Thoracic aorta (tissue), 2 donors: Measurements from ENCODE around the gene MYH10. TPM values are rescaled to one million over a fixed set of nuclear protein-coding genes. Genes with fewer than 3 reads are reported as not detected.

Source experiments
- ATAC-seq: fragments of 150-250 bp; one replicate; pipeline ENCODE4 v1.8.0; 2017; ENCODE audit warnings: low read depth; ENCODE audit not compliant: insufficient number of reproducible peaks, low FRiP score
- DNase-seq: peaks from one replicate; pipeline ENCODE4 v3.0.0-alpha.2; 2020; ENCODE audit warnings: low spot score
- H3K27ac ChIP-seq, 2 donors: fragments of 200-600 bp; sonication (generic); 1 replicate in 1 of 2; 2 replicates in 1 of 2; pipeline ENCODE4 v1.5.1; 2016; ENCODE audit warnings: mild to moderate bottlenecking in 2 of 2, moderate library complexity in 2 of 2
- H3K27me3 ChIP-seq: fragments of 200-600 bp; sonication (generic); replicated peaks from 2 replicates; pipeline ENCODE4 v1.6.0; 2016; ENCODE audit warnings: mild to moderate bottlenecking; ENCODE audit not compliant: insufficient read depth
- H3K36me3 ChIP-seq: fragments of 200-600 bp; sonication (generic); one replicate; pipeline ENCODE4 v1.5.1; 2016
- H3K4me1 ChIP-seq, 2 donors: fragments of 200-600 bp; sonication (generic); 1 replicate in 1 of 2; 2 replicates in 1 of 2; pipeline versions ENCODE4 v1.5.1 to v1.6.0; 2016; ENCODE audit warnings: low read depth in 2 of 2, mild to moderate bottlenecking in 1 of 2; ENCODE audit not compliant: control insufficient read depth in 1 of 2
- H3K4me3 ChIP-seq: fragments of 200-600 bp; sonication (generic); 2 replicates; pipeline ENCODE4 v1.5.1; 2016; ENCODE audit warnings: mild to moderate bottlenecking
- H3K9me3 ChIP-seq: fragments of 200-600 bp; sonication (generic); 2 replicates; pipeline ENCODE4 v1.5.1; 2016
- CTCF ChIP-seq: fragments of 200-600 bp; sonication (generic); IDR thresholded peaks from one replicate; pipeline ENCODE4 v1.5.1; 2019; ENCODE audit warnings: antibody characterized with exemption
- total RNA-seq, 2 donors: library from RNA; depleted of rRNA; stranded (reverse); fragments of >200 nt; gene quantifications; one replicate each; pipeline versions ENCODE4 v1.1.0 to v1.2.3, GENCODE V29; 2016

The MYH10 gene
- total RNA-seq, 2 donors from 2014 or later, result 1,436 to 1,719 TPM

GRCh38 chr17:8468980-8469379, 161.5 kb downstream of the MYH10 start:
- Histone ChIP-seq H3K4me3 (no peak overlapping the region), H3K9me3 (no peaks in the 10 kb centered on the region), H3K27me3 (no peaks in the 10 kb centered on the region), H3K4me1 (peaks cover 46 to 100% of the 10 kb centered on the region in 2 donors), H3K36me3 (no peaks in the 10 kb centered on the region), H3K27ac (peak overlapping the region; percentile 73 to 74)
- ATAC-seq, result no peak
- no peak for DNase-seq
- TF ChIP-seq CTCF, result no peak

GRCh38 chr17:8468127-8468526, 162.4 kb downstream of the MYH10 start:
- Histone ChIP-seq H3K4me1 (peaks cover 50 to 99% of the 10 kb centered on the region in 2 donors), H3K27ac (peak overlapping the region; percentile 50 to 73), H3K4me3 (no peak overlapping the region), H3K9me3 (no peaks in the 10 kb centered on the region), H3K36me3 (no peaks in the 10 kb centered on the region), H3K27me3 (no peaks in the 10 kb centered on the region)
- TF ChIP-seq CTCF, result no peak
- no peak for ATAC-seq
- no peak for DNase-seq

- no peak for TF ChIP-seq CTCF
- ATAC-seq (no peak), DNase-seq (no peak)
- Histone ChIP-seq H3K27ac (peak overlapping the region; percentile 50 to 73), H3K27me3 (no peaks in the 10 kb centered on the region), H3K36me3 (peaks cover 3% of the 10 kb centered on the region), H3K9me3 (no peaks in the 10 kb centered on the region), H3K4me1 (peaks cover 53 to 99% of the 10 kb centered on the region in 2 donors), H3K4me3 (no peak overlapping the region)
Observed at GRCh38 chr17:8467527-8467926, 163.0 kb downstream of the MYH10 start.

GRCh38 chr17:8466873-8467272, 163.7 kb downstream of the MYH10 start:
- Histone ChIP-seq H3K27ac (peak overlapping the region; percentile 50 to 73), H3K36me3 (peaks cover 9% of the 10 kb centered on the region), H3K9me3 (no peaks in the 10 kb centered on the region), H3K4me3 (peak overlapping the region; percentile 7), H3K27me3 (no peaks in the 10 kb centered on the region), H3K4me1 (peaks cover 60 to 99% of the 10 kb centered on the region in 2 donors)
- DNase-seq (no peak), ATAC-seq (no peak)
- TF ChIP-seq CTCF, result no peak

- TF ChIP-seq CTCF, result no peak
- peak overlapping the region; percentile 7 for H3K4me3 ChIP-seq
Observed at GRCh38 chr17:8466456-8466855, 164.1 kb downstream of the MYH10 start.

More at GRCh38 chr17:8466456-8466855, 164.1 kb downstream of the MYH10 start:
- DNase-seq (no peak), ATAC-seq (no peak)
- H3K27me3 ChIP-seq, result no peaks in the 10 kb centered on the region
- peaks cover 11% of the 10 kb centered on the region for H3K36me3 ChIP-seq
- peaks cover 60 to 95% of the 10 kb centered on the region in 2 donors for H3K4me1 ChIP-seq
- no peaks in the 10 kb centered on the region for H3K9me3 ChIP-seq
- H3K27ac ChIP-seq, result peak overlapping the region; percentile 50 to 73
